Activated CD4-positive, alpha-beta T cell treated with anti-CD3 and anti-CD28 coated beads, Interleukin-2, amount 10 ng/mL, durations not matched to agents 7 days and 5 days (primary cell): ENCODE results near the gene ADAMTS18. TPM values are rescaled to one million over a fixed set of nuclear protein-coding genes. Genes with fewer than 3 reads are reported as not detected.

Experiments
- CTCF ChIA-PET: fragments of 350-600 bp; sonication (Branson Sonifier 250); formaldehyde crosslinking; loops from one replicate; lab custom pipeline; 2021; ENCODE audit warnings: antibody characterized with exemption; lab: Charles Lee
- POLR2A ChIA-PET: fragments of 350-600 bp; sonication (Branson Sonifier 250); formaldehyde crosslinking; loops from one replicate; lab custom pipeline; 2021; ENCODE audit warnings: antibody characterized with exemption; lab: Charles Lee
- DNase-seq: peaks from one replicate; pipeline ENCODE4 v3.0.0-alpha.2; 2020
- H3K27ac Mint-ChIP-seq: one replicate; pipeline ENCODE4 v1.8.0; 2021; ENCODE audit warnings: mild to moderate bottlenecking, moderate library complexity, mixed read lengths
- H3K27me3 Mint-ChIP-seq: one replicate; pipeline ENCODE4 v1.8.0; 2021; ENCODE audit warnings: mixed read lengths
- H3K36me3 Mint-ChIP-seq: one replicate; pipeline ENCODE4 v1.8.0; 2021; ENCODE audit warnings: low read depth, mixed read lengths
- H3K4me1 Mint-ChIP-seq: one replicate; pipeline ENCODE4 v1.8.0; 2021; ENCODE audit warnings: mixed read lengths
- H3K4me3 Mint-ChIP-seq: one replicate; pipeline ENCODE4 v1.8.0; 2021; ENCODE audit warnings: mild to moderate bottlenecking, moderate library complexity, mixed read lengths
- H3K9me3 Mint-ChIP-seq: one replicate; pipeline ENCODE4 v1.8.0; 2021; ENCODE audit warnings: mixed read lengths
- total RNA-seq, 2 experiments: library from RNA; stranded (reverse); gene quantifications; one replicate each; pipeline ENCODE4 v1.2.3, GENCODE V29; 2021

Gene ADAMTS18
- total RNA-seq, 2 experiments from 2014 or later, result not detected

DNA sequence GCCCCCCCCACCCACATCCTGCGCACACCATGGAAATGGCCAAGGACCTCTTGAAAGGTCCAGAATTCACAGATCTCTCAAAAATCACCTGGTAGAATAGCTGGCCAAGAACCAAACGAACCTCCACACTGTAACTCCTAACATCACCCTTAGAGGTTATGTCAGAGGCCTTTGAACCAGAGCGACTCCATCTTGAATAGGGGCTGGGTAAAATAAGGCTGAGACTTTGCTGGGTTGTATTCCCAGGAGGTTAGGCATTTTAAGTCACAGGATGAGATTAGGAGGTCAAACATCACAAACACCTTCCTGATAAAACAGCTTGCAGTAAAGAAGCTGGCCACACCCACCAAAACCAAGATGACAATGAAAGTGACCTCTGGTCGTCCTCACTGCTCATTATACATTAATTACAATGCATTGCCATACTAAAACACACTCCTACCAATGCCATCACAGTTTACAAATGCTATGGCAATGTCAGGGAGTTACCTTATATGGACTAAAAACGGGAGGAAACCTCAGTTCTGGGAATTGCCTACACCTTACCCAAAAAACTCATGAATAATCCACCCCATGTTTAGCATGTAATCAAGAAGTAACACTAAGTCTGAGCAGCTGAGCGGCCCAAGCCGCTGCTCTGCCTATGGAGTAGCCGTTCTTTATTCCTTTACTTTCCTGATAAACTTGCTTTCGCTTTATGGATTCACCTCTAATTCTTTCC lies 200.9 kb downstream of the ADAMTS18 start:
- Mint-ChIP-seq H3K9me3 (no peaks in the 10 kb centered on the region), H3K36me3 (no peaks in the 10 kb centered on the region), H3K27me3 (no peaks in the 10 kb centered on the region), H3K4me1 (peaks cover 5% of the 10 kb centered on the region), H3K27ac (no peak overlapping the region), H3K4me3 (no peak overlapping the region)
- no peak for DNase-seq
- ChIA-PET CTCF (interaction anchor here (1.0 kb wide), 1 partner anchor 349 kb away, joined by 3 read pairs; no protein-coding TSS in a partner anchor), POLR2A (no interaction called here)

Other genes with a start within 250 kb of the ADAMTS18 start
- 10 to 100 TPM; 62.8 to 70.7 TPM for gene MON1B, start 243.8 kb downstream of the ADAMTS18 start, total RNA-seq
- 10 to 100 TPM in 1 of 2 experiments, 1 to 10 TPM in 1; 6.6 to 11.1 TPM for gene SYCE1L, start 235.6 kb downstream of the ADAMTS18 start, total RNA-seq